Astrocyte of the spinal cord (primary cell): ENCODE data around the gene RNF44.
"Not testable (repeated sequence)": the region's sequence is repeated elsewhere in the genome, so short reads cannot be mapped to it uniquely, and the experiment has no call there.

Source experiments
- DNase-seq: peaks from one replicate; pipeline ENCODE4 v3.0.0; 2011; ENCODE audit warnings: low read depth, low spot score
- H3K4me3 ChIP-seq: 2 replicates; pipeline ENCODE4 v1.5.1; 2011; ENCODE audit warnings: low read depth, mild to moderate bottlenecking, low read length, moderate library complexity
- in situ Hi-C: cut with HindIII; loops from 2 replicates; pipeline ENCODE4 v1.10.0; 2017; ENCODE audit warnings: low sequenced_read_pairs
- TF ChIP-seq, protein P1 (sequence below): IDR thresholded peaks from 2 replicates; pipeline ENCODE4 v1.5.1; 2012; ENCODE audit warnings: low read depth, mild to moderate bottlenecking, low read length, inconsistent platforms

Gene RNF44

DNA sequence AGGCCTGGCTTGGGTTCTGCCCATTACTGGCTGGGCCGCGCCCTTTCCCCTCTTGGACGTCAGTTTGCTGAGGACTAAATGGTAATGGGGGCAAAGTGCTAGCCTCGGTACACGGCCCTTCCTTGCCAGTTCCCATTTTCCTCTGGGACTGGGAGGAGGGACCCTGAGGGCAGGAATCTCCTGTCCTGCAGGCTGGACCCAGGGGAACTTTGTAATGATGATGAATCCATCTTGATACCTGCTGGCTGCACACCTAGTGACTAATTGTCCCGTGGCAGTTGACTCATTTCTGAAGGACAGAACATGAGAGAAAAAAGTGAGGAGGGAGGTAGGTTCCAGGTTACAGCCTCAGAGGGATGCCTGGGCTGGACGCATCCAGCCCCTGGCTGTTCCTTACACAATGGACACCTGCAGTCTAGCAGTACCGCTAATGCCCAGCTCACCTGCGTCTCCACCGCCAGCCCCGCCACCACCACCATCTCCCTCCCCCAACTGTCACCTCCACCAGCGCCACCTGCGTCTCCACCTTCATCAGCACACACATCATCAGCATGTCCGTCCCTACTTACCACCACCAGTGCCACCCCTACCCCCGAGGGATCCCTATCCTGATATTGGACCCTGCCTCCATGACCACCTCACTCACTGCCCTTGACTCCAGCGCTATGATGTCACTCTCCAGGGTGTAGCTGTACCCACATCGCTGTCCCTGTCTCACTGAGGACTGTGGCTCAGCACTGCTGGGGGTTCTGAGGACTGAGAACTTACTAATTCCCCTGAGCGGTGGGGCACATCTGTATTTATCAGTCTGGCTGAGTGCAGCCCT is 16.3 kb upstream of the RNF44 start:
- TF ChIP-seq, protein P1, sequence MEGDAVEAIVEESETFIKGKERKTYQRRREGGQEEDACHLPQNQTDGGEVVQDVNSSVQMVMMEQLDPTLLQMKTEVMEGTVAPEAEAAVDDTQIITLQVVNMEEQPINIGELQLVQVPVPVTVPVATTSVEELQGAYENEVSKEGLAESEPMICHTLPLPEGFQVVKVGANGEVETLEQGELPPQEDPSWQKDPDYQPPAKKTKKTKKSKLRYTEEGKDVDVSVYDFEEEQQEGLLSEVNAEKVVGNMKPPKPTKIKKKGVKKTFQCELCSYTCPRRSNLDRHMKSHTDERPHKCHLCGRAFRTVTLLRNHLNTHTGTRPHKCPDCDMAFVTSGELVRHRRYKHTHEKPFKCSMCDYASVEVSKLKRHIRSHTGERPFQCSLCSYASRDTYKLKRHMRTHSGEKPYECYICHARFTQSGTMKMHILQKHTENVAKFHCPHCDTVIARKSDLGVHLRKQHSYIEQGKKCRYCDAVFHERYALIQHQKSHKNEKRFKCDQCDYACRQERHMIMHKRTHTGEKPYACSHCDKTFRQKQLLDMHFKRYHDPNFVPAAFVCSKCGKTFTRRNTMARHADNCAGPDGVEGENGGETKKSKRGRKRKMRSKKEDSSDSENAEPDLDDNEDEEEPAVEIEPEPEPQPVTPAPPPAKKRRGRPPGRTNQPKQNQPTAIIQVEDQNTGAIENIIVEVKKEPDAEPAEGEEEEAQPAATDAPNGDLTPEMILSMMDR, result no peak
- no peak for DNase-seq
- in situ Hi-C loops, result no loop called here
- no peak overlapping the region for H3K4me3 ChIP-seq

GRCh38 chr5:176552332-176552869 is 15.2 kb upstream of the RNF44 start:
- in situ Hi-C loops, result no loop called here
- DNase-seq, result no peak
- H3K4me3 ChIP-seq, result no peak overlapping the region
- TF ChIP-seq, protein P1, result no peak

DNA sequence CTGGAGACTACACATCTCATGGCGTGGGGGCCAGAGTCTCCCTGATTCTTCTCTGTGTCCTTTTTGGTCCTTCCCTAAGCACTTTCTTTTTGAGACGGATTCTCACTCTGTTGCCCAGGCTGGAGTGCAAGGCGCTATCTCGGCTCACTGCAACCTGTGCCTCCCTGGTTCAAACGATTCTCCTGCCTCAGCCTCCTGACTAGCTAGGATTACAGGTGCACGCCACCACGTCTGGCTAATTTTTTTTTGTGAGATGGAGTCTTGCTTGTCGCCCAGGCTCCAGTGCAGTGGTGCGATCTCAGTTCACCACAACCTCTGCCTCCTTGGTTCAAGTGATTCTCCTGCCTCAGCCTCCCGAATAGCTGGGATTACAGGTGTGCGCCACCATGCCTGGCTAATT is 13.7 kb upstream of the RNF44 start:
- in situ Hi-C loops, DNase-seq, H3K4me3 ChIP-seq: not testable (repeated sequence)

- in situ Hi-C loops, result no loop called here
- no peak for DNase-seq
- TF ChIP-seq, protein P1, result no peak
- no peak overlapping the region for H3K4me3 ChIP-seq
Observed at GRCh38 chr5:176550275-176550831, 13.2 kb upstream of the RNF44 start.

GRCh38 chr5:176549871-176550270 is 12.7 kb upstream of the RNF44 start:
- in situ Hi-C loops, result no loop called here
- TF ChIP-seq, protein P1, result no peak
- DNase-seq, result no peak
- no peak overlapping the region for H3K4me3 ChIP-seq

DNA sequence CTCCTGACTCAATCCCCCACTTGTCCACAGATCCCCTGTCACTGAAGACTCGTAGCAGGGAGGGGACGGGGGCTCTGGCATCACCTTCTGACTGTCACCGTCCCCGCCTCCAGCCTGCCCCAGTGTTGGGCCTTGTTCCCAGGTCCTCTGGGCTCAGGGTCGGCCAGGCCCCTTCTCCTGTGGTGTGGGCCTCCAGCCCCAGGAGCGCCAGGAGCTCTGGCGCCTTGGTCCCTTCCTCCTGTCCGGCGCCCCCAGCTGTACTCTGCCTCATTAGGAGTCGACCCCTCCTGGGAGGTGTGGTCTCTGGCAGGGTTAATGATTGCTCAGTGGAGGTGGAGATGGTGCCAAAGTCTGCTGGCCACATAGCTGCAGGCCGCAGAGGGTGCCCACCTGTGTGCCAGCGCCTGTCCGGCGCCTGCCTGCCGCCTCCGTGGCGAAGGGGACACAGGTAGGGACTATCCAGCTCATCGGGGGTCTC is 11.8 kb upstream of the RNF44 start, which contains the start of gene CDHR2:
TSS of gene CDHR2 (plus strand) at position 376 of the 478 bp plus-strand sequence. CDS start 16,011 bp downstream, outside the sequence.
- no peak for DNase-seq
- H3K4me3 ChIP-seq, result no peak within 1 kb of the TSS
- TF ChIP-seq, protein P1, result no peak
- in situ Hi-C loops, result no loop called here

DNA sequence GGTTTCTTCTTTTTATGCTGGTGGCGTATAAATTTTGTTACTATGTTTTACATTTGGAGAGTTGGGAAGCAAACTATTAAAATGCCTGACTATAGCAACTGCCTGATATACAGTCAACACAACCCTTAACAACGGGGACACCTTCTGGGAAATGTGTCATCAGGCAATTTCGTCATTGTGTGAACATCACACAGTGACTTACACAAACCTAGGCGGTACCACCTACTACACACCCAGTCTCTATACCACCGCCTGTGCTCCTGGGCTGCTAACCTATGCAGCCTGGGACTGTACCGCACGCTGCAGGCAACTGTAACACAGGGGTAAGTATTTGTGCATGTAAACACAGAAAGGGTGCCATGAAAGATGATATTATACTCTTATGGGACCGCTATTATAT is 10.6 kb upstream of the RNF44 start:
- DNase-seq, result no peak
- TF ChIP-seq, protein P1, result no peak
- no peak overlapping the region for H3K4me3 ChIP-seq
- in situ Hi-C loops, result no loop called here
